HG03139 (cell line): ENCODE data around the gene ITIH3.

Experiments used
- ATAC-seq: cut with Tn5 transposase; IDR thresholded peaks from one replicate; pipeline ENCODE4 v1.9.1; 2021; ENCODE audit not compliant: unreplicated experiment

The ITIH3 gene

DNA sequence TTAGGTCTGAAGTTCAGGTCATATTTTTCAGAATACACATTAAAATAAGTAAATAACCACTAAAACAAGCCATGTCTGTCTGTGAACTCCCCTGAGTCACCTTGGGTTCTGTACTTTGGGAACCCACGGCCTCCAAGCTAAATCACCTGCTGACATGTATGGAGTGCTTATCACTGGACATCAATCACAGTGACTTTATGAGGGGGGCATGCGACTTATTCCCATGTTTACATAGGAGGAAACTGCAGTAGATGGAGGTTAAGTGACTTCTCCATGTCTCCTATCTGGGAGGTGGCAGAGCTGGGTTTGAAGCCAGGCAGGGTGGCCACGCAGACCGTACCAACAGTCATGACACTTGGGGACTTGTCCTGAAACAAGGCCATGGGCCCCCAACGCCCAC lies 27.8 kb downstream of the ITIH3 start:
- no peak for ATAC-seq

DNA sequence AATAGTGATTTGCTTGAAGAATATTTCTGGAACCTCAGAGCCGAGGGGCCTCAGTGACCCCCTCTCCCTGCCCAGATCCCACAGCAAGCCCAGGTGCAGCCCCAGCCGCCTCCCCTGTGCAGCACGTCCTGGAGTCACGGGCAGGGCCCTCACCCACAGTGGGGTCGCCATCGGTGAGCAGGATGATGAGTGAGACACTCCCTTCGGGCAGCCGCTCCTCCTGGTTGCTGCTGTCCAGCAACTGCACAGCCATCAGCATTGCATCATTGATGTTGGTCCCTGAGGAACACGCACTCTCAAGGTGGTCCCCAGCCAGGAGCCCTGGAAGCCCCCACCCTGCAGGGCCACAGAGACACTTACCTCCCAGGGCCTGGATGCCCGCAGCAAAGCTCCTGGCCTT lies 29.4 kb downstream of the ITIH3 start:
- no peak for ATAC-seq

DNA sequence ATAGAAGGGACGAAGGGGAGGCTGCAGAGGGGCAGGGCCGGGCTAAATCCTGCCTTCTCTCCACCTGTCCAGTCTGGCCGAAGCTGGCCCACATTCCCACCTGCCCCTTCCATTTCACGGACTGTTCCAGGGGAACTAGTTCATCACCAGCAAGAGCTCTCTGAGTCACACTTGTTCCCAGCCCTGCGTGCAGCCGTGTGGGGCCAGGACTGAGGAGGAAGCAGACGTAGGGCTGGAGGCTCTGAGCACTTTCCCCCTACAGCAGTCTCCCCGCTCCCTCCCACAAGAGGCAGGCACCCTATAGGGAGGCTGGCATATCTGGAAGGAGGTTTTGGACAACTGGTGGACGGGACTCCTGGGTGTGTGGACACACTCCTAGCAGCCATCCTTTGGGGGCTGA lies 32.8 kb downstream of the ITIH3 start:
- ATAC-seq: no peak

DNA sequence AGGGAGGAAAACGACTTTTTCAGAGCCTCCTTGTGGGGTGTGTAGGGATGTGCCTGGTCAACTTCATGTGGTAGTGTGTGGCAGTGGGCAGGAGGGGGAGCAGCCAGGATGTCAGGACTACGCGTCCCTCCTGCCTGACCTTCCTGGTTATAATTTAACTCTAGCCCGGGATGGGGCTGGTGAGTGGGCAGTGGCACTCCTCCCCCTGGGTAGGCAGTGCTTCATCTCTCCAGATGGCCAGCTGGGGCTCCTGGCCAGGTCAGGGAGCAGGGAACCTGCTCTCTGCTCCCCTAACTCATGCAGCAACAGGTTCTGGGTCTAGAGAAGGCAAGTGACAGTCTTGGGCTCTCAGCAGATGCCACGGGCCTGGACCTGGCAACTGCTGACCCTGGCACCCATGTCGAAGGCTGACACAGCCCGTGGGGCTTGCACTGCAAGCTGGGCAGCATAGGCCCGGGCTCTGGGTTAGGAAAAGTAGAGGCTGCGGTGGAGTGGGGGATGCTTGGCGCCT lies 33.3 kb downstream of the ITIH3 start:
- ATAC-seq: no peak

DNA sequence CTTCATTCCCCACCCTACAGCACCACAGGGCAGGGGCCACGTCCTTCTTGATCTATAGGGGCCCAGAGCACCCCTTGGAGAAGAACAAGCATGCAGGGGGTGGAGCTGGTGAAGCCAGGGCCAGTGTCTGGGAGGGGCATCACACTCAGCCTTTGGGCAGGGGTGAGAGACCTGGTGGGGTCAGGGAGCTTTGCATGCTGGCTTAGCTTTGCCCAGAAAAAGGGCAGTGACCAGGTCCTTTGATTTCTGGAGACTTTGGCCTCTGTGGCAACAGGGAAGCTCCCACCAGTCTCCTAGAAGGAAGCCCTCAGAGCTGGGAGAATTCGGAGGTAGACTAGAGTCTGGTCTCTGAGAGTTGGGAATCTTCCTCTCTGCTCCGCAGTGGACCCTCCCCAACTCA lies 34.9 kb downstream of the ITIH3 start:
- no peak for ATAC-seq

DNA sequence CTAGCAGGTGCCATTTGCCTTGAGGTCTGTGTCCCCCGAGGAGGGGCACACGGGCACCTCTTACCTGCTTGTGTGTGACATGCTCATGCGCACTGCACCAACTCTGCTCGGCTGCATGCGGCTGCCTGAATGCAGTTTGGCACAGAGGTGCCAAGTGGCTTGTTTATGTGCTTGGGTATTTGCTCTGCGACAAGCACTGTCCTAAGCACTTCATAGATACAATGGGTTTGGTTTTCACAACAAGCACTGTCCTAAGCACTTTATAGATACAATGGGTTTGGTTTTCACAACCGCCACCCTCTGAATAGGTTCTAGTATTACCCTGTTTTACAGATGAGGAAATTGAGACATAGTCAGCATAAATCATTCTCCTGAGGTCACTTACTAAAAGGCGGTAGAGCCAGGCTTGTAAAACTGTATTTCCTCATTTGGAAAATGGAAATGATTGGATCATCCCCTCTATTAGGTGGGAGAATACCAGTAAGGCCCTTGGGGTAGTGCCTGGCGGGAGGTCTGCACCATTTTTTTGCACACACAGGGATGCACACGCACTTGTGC lies 35.4 kb downstream of the ITIH3 start:
- no peak for ATAC-seq

DNA sequence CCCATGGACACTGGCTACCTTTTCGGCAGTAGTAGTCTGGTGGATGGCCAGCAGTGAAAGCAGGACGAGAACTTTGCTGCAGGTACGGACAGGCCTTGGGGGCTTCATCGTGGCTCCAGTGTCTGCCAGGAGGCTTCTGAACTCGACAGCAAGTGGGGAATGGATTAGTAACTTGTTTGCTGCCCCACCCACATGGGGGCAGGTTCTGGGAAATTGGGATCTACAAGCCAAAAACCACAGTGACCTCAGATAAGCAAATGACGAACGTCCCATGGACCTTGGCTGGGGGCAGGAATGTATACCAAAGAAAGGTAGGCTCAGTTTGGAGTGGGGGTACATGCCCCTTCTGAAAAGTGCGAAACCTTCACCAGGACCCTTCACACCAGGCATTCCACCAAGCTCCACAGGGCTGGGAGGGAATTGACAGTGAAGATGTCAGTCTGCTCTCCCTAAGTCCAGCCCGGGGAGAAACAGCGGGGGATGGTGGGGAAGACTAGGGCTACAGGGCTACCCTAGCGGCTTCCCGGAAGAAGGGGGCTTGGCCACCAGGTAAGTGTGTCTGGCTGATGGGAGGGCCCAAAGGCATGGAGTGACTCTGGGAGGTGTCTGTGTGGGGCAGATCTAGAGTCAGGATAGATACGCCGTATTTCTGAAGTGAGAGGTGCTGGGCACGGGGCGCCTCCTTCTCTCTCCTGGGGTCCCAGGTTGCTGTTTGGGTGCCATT lies 36.1 kb downstream of the ITIH3 start, which contains the start of gene ITIH4:
ITIH4 (minus strand) TSS at position 138 of the 724 bp plus-strand sequence; CDS start at position 108, 30 bp downstream.
- ATAC-seq: no peak

DNA sequence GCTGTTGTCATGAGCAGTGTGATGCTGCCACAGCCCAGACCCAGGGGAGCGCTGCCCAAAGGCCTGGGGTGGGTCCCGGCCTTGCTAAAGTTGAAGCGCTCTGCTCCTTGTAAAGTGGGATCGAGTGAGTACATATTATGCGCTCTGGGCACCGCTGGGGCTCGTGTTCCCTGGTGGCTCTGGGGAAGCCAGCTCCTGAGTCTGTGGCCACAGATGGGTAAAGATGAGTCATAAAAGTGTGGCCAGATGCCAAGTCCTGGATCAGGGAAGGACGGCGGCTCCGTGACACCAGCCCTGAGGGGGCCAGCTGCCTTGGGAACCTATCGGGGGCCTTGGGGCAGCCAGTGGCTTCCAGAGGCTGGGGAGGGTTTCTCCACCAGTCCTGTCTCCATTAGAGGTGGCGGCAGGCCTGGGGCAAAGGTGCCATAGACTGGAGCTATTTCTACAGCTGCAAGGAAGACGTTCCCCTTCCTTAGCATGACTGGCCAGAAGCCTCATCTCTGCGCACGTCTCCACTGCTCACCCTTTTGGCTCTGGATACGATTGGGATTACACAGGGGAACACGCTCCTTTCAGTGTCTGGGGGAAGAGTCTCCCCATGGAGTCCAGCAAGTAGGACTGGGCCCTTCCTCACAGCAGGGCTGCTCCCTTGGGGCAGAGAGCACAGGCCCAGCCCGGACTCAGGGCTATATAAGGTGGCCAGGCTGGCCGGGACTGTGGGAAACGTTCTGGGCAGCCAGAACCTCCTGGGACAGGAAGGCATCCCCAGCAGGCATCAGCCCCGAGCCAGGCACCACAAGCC lies 37.1 kb downstream of the ITIH3 start:
- ATAC-seq: no peak

DNA sequence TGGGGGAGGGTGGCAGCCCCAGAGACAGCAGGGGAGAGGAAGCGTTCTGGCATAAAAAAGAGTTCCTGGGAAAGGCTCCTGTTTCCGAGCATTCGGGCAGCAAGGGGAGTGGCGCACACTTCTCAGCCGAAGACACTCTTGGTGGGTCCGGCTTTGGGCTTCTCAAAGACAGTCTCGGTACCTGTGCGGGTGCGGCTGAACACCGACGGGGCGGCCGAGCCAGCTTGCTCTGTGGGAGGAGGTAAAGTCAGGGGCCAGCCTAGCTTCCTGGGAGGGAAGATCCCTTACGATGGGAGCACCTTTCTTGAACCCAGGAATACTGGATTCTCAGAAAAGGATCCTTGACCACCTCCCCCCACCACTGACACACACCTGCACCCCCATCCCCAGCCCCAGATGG lies 38.6 kb downstream of the ITIH3 start:
- no peak for ATAC-seq

DNA sequence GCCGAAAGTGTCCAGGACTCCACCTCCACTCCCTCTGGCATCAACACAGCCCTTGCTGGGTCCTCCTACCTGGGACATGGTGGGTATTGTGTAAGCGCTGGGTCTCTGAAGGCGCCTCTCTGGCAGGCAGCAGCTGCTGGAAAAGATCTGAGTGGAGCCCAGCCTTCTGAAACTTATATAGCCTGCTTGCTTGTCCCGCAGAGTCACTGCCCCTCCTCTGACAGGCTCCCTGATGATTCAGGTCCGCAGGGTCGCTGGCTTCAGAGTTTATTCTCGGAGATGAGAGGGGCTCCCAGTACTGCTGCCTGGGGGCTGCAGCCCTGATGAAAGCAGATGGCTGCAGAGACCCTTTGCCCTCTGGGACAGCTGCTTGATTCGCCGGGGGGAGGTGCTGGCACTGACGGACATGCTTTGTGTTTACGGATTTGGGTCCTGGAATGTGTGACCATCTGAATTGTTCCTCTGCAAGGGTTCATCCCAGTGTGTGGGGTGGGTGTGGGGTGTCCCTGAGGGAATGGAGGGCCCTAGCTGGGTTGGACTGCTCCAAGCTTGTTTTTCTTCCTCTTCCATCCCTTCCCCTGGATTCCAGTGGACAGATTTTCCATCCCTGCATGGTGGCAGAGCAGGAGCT lies 40.4 kb downstream of the ITIH3 start, which contains the start of gene MUSTN1:
MUSTN1 (minus strand) TSS at position 149 of the 631 bp plus-strand sequence; CDS start at position 78, 71 bp downstream.
- ATAC-seq: no peak

DNA sequence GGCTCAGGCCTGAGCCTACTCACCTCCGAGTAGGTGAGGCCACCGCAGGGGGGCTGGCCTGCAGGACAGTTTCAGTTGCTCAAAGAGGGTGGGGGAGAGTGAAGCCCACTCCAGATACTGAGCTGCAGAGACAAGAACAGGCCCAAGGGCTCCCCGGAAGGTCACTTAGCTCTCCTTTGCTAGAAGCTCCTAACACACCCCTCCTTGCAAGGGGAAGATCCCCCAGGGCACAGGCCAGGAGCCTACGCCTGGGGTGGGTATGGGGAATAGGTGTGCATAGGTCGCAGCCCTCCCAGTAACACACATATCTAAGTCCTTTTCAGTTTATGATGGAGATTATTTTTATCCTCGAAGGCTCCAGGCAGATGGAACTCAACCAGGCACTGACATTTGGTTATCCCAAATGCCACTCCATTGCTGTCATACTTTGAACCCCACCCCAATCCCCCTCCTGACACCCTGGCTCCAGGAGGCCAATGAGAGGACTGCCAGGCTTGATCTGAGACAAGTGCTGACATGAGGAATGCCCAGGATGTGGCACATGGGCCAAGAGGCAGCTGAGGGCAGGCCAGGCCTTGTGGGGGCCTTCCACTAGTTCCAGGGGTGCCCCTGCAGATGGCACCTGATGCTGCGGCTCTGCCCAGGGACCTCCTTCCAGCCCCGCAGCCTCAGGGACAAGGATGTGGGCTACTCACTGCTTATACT lies 41.3 kb downstream of the ITIH3 start:
- no peak for ATAC-seq

DNA sequence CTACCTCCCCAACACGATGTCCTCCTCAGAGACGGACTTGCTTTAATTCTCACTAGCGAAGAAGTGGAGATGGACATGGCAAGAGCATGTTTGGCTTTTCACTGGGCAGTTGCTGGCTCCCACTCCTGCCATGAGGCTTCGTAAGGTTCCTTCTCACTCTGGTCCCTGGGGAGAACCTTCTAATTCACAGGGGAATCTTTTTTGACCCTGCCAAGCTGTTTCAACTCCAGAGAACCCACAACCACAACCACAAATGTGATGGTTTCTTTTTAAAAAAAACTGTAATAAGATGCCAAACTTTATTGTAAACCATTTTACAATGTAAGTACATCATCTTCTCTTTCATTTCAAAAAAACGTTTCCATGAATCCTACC lies 41.9 kb downstream of the ITIH3 start:
- no peak for ATAC-seq

DNA sequence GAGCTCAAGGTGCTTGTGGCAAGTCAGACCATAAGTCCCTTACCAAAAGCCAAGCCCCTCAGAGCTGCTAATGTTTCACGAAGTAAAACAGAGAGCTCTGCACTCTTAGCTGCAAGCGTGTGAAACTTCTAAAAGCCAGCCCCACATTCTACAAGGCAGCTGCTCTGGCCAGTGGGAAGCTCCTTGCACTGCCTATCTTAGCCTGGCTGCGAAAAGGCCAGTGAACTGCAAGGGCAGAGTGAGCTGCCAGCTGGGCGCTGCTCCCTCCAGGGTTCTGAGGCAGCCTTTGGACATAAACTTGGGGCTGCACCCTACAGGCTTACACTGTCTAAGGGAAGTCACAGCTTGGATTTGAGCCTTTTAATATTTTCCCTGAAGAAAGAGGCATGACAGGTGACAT lies 42.4 kb downstream of the ITIH3 start:
- no peak for ATAC-seq

DNA sequence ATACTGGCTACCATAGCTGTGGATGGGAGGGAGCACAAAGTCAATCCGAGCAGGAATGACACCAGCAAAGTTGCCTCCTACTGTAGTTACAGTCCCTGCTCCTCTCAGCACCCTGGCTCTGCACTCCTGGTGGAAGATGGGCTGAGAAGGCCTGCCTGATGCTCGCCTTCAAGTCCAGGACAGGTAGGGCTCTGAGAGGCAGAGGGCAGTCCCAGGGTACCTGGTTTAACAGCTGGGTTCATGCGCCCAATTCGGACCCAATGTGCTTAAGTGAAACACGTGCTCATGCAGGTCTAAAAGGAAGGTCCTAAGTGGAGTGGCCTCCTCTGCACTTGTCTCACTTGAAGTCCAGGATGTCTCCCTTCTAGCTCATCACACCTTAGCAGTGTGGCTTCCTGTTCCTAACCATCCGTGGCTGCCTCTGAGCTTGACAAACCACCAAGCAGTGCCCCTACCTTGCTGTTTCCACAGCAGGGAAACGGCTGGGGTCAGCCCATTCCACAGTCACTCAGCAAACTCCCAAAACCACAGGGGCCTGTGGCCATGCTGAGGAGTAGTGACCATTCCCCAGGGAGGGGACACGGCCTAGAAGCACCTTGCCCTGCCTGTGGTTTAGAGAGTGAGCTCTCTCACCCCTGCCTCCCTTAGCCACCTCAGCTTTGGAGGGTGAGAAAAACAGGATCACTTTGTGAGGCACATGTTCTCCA lies 44.1 kb downstream of the ITIH3 start:
- ATAC-seq: no peak

DNA sequence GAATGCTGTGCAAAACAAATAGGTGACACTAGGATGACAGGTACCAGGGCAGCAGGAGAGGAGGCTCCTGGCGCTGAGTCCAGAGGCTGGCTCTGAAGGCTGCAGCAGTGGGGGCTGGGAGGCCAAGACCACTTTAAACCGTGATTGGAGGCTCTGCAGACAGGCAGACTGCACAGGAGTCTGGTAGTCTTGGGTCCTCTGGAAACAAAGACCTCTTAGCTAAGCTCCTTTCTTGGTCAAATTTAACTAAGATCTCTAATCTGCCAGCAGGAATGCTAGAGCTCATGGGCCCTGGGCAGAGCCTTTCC lies 44.6 kb downstream of the ITIH3 start:
- no peak for ATAC-seq

DNA sequence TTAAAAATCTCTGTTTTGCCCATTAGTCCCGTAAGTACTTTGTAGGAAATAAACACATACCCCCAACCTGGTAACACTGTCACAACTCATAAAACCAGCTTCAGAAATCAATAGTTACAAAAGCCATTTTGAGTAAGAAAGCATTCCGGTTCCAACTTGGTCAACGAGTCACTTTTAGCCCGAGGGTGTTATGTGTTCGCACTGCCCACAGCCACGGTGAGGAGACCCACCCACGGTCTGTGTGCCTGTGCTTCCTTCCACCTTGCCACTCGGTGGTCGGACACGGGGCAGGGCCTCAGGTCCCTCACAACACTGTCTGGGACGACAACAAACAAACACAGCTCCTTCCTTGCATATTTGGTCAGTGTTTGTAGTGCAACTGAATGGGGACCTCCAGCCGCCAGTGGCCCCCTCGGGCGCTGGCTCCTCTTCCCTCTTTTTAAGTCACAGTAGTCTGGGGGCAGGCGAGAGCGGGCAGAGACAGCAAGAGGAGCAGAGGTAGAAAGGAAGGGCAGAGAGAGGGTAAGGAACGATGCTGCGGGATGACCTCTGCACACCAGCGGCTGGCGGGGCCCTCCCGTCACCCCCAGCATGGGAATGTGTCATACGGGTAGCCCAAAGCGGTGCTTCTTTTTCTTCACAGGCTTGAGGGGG lies 45.4 kb downstream of the ITIH3 start:
- no peak for ATAC-seq

DNA sequence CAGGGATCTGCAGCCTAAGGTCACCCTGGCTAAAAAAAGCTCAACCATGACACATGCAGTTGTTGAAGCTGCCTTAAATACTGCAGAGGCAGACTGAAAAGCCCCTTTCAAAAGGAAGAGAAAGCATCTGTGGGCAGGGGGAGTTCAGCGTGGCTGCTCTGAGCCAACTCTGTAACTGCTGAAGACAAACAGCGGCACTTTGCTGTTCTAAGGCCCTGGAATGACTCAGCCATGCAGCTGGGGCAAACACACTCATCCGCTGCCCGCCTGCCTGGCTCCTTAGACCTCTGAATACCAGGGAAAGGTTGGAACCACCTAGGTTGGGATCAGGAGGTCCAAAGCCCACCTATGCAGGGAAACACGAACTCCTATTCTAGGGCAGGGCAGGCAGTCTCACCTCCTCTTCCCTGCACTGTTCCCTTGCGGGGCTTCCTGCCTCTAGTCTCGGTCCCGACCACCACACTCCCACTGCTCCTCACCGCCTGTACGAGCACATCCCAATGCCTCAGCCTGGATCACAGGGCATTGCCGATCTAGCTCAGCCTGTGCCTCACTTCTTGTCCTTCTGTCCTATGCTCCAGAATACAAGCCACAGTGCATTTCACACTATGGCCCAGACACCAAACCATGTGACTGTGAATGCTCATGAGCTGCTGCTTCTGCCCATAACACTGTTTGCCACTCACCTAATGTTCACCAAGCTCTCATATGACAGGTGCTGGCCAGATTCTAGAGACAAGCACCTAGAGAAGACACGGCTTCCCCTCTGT lies 46.8 kb downstream of the ITIH3 start:
- ATAC-seq: no peak

DNA sequence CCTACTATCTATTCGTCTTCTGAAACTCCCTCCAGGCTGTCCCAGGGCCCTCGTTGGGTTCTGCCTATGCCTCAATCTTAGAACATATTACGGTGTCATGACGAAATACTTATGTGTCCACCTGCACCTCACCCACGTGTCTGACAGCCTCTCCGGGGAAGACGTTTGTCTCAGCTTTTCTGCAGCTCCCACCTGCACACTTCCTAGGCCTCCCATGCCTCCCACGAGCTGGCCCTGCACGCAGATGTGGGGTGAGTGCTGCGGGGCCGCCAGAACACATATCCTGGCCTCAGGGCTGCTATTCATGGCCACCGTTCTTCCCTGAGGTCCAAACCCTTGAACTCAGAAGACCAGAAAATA lies 47.4 kb downstream of the ITIH3 start:
- ATAC-seq: no peak

DNA sequence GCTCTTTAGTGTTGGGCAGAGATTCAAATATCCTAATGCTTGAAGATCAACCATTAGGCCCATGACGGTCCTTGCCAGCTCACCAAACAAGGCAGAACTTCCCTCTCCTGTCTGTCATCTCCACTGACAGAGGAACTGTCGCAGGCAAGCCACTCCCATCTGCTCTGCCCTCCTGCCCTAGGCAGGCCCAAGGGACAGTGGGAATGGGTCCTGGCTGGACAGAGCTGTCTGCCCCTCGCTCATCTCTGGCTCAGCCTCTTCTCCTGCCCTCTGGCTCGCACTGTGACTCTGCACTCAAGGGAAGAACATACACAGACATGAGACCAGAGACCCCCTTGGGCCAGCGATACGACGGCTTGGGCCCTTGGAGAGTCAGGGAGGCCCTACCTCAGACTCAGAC lies 47.8 kb downstream of the ITIH3 start:
- ATAC-seq: no peak
